Stimulated activated CD4-positive, alpha-beta T cell treated with anti-CD3 and anti-CD28 coated beads, Interleukin-1b, Interleukin-23, amount 100 ng/mL, for 1 hour (primary cell): Measurements from ENCODE around the gene STAT3.
A peak's percentile ranks its signal among the peaks of the same experiment; 100 is the strongest.
"Not testable (repeated sequence)": the region's sequence is repeated elsewhere in the genome, so short reads cannot be mapped to it uniquely, and the experiment has no call there.

Experiments used
- DNase-seq, 2 donors: peaks; one replicate each; pipeline ENCODE4 v3.0.0-alpha.2; 2020; ENCODE audit warnings: low read depth in 2 of 2

Gene STAT3

DNA sequence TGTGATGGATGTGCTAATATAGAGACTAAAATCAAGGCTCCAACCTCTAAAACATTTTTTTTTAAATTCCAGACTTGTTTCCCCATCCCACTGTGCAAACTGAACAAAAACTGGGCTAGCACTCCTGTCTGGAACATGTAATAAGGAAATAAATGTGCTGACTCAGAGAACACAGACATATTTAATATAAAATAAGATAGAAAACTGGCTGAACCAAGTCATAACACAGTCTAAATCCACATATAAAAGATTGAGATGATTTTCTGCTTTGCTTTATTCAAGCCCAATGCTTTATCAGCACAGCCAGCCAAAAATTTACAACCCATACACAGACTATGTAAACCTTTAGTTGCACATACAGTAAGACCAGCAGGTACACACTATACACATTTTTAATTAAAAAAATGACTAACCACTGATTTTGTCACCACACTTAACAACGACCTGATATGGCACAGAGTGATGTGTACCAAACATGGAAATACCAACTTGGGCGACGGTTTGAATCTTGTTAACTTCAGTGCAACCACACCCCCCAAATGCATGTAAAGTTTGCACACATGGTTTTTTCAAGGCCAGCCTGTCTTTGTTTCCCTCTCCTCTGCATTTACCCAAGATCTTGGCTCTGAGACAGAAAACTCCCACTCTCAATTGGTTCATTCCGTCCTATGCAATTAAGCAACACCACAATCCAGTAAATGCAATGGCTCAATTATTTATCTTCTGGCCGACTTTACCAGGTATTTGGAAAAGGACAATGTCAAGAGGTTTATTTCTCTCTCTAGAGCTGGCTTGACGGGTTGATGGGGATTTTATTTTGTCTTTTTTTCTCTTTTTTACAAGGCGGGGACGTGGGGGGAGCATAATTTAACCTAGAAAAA lies 1.2 kb downstream of the STAT3 start:
- no peak for DNase-seq

DNA sequence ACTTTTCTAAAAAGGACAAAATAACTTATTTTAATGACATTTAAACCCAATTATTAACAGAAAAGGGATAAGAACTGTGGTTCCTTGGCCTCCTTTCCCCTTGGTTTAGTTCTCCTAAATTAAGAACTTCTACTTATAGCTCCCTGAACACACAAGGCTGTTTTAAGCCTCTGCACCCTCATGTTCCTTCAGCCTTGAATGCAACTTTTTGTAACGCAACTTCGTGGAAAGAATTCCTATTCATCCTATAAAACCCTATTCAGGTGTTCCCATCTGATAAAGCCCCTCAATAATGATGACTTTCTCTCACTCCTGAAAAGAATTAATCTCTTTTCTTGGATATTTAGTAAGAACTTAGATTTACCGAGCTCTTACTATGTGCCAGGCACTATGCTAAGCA lies 6.3 kb downstream of the STAT3 start:
- no peak for DNase-seq

DNA sequence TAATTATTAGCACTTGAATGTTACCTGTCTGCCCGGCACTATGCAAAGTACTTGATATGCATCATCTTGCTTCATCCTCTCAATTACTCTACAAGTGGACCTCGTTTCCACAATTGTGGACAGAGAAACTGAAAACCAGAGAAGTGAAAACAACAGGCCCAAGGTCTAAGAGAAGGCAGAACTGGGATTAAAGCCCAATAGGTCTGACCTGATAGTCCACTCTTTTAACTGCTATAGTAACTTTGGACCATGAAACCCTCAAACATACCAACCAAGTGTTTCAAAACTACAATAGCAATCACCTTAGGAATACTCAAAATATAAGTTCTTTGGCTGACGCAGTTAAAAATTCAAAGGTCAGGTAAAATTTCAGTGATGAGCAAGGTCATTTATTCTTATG lies 7.3 kb downstream of the STAT3 start:
- DNase-seq, result no peak

DNA sequence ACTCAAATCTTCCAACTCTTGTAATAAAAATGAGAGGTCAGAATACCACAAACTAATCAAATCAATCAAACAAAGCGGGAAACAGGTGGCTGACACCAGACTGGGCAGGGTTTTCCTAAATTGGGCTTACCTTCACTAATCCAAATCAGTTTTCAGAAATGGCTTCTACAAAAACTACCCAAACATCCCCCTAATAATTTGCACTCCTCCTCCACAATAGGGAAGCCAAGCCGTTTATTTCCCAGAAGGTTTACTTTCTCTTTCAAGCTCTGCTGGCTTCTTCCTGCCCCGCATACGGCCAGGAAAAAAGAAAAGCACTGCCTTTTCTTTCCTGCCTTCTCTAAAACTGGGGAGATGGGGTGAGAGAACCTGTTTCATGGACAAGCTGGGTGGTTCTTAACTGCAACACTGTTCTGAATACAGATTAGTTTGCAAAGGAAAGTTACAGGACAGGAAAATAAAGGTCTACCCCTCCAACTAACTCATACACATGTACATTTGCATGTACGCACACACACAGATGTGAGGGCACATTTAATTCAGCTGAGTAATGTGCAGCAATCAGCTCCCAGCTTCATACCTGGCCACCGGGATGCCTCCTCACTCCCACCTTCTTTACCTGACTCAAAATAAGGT lies 9.2 kb downstream of the STAT3 start:
- DNase-seq, result no peak

DNA sequence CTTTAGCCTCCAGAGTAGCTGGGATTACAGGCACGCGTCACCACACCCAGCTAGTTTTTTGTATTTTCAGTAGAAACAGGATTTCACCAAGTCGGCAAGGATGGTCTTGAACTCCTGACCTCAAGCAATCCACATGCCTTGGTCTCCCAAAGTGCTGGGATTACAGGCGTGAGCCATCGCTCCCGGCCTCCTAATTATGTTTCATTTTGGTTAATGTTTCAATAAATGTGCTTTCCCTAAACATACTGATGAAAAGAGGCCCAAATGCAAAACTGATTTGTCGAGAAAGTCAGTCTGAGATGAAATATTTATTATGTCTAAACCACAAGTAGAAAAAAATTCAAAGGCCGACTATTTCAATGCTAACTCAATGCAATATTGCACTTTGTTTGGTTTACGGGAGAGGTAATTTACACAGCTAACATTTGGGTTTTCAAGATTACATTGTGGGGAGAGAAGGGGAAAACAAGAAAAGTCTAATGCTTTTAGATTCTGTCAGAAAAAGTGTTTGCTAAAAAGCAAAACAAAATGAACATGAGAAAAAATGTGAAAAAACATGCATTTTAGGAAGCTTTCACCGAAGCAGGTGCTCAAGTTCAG lies 9.8 kb downstream of the STAT3 start:
- no peak for DNase-seq

DNA sequence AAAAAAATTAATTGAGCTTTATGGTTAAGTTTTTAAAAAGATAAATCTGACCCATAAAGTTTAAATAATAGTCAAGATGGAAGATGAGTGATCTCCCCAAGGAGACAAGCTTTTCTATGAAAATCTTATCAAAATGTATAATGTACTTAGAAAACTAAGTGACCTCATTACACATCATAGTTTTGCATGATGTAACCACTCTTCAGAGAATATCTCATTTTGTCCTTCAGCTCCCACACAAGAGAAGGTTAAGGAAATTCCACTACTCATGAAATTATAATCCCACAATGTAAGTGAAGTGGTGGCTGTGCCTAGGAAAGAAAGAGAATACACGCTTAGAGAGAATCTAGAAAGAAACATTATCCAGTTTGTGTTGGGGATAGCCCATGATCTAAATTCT lies 14.3 kb downstream of the STAT3 start:
- DNase-seq, result no peak

DNA sequence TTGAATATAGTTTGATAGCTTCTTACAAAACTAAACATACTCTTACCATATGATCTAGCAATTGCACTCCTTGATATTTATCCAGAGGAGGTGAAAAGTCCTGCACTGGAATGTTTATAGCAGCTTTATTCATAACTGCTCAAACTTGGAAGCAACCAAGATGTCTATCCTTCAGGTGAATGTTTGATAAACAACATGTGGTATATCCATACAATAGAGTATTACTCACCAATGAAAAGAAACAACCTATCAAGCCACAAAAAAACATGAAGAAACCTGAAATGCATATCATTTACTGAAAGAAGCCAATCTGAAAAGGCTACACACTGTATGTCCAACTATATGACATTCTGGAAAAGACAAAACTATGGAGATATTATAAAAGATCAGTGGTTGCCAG lies 16.1 kb downstream of the STAT3 start:
- no peak for DNase-seq

DNA sequence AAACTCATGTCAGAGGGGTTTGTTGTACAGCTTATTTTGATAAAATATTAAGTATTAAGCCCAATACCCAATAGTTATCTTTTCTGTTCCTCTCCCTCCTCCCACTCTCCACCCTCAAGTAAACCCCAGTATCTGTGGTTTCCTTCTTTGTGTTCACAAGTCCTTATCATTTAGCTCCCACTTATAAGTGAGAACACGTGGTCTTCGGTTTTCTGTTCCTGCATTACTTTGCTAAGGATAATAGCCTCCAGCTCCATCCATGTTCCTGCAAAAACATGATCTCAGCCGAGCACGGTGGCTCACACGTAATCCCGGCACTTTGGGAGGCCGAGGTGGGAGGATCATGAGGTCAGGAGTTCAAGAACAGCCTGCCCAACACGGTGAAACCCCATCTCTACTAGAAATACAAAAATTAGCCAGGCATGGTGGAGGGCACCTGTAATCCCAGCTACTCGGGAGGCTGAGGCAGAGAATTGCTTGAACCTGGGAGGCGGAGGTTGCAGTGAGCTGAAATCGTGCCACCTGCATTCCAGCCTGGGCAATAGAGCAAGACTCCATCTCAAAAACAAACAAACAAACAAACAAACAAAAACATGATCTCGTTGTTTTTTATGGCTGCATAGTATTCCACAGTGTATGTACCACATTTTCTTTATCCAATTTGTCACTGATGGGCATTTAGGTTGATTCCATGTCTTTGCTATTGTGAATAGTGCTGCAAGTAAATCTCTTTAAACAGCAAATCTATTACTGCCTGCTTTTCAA lies 19.3 kb downstream of the STAT3 start:
- DNase-seq, result not testable (repeated sequence)

DNA sequence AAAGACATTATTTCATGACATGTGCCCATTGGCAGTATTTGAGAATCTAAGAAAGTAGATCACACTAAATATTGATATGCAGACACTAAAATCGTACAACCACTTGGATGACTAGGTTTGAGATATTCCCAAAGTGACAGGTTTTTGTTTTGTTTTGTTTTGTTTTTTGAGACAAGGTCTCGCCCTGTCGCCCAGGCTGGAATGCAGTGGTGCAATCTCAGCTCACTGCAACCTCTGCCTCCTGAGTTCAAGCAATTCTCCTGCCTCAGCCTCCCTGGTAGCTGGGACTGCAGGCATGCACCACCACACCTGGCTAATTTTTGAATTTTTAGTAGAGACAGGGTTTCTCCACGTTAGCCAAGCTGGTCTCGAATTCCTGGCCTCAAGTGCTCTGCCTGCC lies 19.9 kb downstream of the STAT3 start:
- DNase-seq, result not testable (repeated sequence)

DNA sequence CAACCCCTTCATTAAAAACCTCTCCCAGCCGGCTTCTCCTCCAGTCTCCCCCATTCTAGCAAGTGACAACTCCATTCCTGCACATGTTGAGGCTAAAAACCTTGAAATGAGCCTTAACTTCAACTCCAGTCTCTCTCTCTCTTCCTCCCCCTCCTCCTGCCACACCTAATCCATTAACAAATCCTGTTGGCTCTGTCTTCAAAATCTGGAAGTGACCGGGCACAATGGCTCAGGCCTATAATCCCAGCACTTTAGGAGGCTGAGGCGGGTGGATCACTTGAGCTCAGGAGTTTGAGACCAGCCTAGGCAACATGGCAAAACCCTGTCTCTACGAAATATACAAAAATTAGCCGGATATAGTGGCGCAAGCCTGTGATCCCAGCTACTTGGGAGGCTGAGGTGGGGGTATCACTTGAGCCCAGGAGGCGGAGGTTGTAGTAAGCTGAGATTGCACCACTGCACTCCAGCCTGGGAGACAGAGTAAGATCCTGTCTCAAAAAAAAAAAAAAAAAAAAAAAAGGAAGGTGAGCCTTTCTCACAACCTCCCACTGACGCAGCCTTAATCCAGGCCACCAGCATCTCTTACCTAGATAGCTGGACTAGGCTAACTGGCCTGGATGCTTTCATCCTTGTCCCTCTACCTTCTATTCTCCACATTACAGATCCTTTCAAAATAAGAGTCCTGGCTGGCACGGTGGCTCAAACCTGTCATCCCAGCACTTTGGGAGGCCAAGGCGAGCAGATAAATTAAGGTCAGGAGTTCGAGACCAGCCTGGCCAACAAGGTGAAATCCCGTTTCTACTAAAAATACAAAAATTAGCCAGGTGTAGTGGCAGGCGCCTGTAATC lies 21.8 kb downstream of the STAT3 start:
- not testable (repeated sequence) for DNase-seq

DNA sequence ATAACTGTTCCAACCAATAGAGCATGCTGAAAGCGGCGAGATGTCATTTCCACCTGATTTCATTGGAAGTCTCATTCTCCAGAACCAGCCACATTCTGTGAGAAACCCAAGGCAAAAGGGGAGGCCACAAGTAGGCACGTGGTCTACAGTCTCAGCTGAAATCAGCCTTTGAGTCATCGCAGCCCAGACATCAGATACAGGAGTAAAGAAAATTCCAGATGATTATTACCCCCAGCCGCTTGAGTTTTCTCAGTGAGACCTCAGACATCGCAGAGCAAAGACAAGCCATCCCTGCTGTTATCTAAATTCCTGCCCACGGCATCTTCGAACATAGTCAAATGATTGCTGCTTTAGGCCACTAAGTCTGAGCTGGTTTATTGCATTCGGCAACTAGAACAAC lies 23.1 kb downstream of the STAT3 start:
- no peak for DNase-seq

DNA sequence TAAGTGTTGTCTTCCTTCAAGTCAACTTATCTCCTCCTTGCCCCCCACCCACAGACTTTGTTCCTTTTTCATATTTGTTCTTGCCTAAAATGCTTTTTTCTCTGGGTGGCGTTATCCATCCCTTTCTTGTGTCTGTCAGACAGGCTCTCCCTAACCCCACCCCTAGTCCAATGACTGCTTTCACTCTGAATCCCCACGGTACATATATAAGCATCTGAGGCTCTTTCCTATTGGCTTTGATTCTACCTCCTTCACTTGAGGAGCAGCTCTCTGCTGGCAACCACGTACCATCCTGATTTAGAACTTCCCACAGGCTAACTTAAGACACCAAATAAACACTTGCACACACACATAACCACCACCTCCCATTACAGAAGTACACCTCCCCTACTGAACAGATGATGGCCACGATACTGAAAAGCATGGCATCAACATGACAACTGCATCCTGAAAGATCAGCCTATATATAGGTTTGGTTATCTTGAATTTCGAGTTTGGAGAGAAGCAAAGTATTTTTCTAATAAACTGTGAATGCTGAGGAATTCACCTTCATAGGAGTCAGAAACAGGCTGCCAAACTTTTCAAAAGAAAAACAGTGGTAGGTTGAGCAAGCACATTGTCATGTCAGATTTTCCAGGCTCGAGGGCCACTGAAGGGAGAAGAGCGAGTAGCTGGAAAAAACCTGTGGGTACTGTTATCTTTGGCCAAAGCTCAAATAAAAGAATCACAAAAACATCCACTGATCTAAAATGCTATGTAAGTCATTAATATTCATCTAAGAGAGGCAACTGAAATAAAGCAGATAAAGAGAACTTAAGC lies 24.3 kb downstream of the STAT3 start:
- no peak for DNase-seq

DNA sequence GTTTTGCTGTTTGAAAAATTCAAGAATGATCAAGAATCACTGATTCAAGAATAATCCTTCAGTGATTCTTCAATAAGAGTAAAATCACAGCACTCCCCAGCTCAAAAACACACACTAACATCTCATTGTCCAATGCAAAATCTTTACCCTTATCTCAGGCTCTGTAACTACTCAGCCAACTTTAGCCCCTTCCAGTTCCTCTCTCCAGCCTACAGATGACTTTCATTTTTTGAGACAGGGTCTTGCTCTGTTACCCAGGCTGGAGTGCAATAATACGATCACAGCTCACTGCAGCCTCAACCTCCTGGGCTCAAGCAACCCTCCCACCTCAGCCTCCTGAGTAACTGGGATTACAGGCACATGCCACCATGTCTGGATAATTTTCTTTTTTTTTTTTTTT lies 25.0 kb downstream of the STAT3 start:
- DNase-seq, result no peak

DNA sequence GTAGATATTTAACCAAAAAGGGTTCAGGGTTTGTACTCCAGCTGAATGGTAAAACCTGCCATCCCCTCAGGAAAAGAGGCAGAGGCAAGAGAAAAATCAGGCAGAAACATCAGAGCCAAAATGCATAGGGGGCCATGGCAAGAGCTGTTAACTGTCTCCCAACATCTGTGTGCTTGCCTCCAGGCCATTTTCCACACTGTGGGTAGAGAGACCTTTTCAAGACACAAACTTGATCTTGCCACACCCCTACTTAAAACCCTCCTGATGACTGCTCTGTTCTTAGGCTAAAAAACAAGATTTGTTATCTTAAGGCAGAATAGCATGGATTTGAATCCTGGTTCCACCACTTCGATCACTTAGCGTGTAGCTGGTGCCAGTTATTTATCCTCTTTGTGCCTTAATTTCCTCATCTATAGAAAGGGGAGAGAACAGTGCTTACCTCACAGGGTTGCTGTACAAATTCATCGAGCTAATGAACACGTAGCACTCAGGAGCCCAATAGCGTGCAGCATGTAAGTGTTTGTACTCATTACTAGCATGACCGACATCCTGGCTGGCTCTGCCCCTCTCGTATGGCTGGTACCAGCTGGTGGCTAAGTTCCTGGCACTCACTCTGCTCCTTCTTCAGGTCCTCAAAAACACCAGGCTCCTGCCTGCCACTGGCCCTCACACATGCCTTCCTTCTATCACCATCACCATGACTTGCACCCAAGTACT lies 25.8 kb downstream of the STAT3 start:
- no peak for DNase-seq

DNA sequence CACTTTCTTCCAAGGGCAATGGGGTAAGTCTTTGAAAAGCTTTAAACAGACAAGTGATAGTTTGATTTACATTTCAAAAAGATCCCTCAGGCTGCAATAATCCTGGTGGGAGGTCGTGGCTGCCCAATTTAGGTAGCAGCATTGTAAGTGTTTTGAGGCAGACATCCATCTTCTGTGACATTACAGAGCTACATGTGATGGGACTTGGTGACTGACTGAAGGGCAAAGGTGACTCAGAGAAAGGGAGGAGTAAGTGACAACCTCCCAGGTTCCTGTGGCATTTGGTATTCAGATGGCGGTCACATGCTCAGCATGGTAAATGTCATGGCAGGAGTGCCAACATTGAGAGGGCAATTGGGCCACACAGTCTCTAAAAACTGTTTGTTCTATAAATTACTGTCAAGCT lies 26.5 kb downstream of the STAT3 start:
- DNase-seq, result peak in 1 of 2 donors; percentile 9

DNA sequence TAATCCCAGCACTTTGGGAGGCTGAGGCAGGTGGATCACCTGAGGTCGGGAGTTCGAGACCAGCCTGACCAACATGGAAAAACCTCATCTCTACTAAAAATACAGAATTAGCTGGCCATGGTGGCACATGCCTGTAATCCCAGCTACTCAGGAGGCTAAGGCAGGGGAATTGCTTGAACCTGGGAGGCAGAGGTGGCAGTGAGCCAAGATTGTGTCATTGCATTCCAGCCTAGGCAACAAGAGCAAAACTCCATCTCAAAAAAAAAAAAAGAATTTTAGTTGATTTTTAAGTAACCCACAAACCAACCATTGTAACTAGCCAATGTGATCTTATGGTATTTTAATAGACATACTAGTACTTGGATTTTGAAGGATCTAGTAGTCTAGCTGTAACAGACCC lies 27.9 kb downstream of the STAT3 start:
- not testable (repeated sequence) for DNase-seq

DNA sequence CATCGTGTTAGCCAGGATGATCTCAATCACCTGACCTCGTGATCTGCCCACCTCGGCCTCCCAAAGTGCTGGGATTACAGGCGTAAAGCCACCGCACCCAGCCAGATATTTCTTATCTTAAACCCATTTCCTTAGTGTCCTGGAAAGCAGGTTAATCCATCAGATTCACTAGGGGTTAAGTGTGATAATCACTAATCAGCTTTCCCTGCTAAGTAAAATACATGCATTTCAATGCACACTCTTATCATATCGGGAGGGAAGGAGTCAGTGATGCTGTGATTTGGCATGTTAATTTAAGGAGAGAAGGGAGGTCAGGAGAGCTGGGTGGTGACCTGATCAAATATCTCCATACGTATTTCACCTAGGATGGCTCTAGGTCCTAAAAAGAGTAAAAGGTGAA lies 29.1 kb downstream of the STAT3 start:
- no peak for DNase-seq

DNA sequence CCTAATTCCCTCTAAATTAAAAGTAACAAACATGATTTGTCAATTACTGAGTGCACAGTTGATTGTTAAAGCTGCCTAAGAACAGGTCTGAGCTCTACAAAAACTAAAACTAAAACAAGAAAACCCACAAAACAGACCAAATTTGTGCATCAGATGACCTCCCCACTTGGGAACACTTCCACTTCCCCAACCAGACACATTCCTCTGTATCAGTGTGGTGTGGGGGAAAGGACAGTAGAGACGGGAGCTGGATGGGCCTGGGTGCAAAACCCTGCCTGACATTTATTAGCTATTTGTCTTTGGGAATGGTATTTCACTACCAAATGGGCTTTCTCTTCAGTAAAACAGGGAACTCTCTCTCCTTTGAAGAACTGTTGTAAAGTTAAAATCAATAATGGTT lies 29.8 kb downstream of the STAT3 start:
- DNase-seq, result no peak

DNA sequence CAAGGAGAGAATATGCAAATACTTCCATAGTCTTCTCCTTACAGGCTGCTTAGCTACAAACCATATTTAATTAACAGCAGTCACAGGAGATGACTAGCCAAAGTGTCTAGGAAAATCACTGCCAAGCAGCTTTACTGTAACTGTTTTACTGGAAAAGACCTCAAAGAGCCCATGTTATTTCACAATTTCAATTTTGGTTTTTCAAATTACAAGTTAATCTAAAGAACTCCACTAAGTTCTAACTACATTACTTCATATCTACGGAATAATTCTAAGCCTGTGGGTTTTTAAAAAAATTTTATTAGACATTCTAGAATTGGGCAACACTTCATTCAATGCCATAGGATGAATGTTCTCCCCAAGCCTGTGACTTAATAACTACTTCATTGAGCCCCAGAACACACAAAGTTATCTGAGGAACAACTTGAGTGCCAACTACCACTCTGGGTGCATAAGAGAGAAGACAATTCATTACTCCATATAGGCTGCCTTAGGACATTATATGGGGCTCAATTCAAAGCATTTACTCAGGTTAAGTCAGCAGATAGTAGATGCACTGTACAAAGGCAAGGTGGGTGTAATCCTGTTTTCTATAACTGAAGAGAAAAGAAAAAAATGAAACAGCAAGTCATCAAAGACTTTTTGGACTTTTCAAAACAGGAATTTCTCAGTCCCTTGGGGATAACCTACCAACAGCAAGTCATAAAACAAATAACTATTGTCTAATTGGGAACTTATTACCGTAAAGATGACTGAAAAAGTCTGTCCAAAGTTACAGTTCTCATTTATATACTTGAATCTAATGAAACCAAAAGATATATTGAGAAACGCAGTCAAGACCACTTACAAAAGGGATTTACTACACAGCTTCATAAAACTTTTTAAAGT lies 33.0 kb downstream of the STAT3 start:
- DNase-seq, result no peak
